ENCODE results near the gene MN1. TPM values are rescaled to one million over a fixed set of nuclear protein-coding genes. Genes with fewer than 3 reads are reported as not detected.

The MN1 gene
- total and polyA plus RNA-seq, 2 of the 8 experiments (the other 6 are each of a cell fraction or from before 2014, with no cell fraction given), result 3.1 to 4.9 TPM

GRCh38 chr22:27848005-27848404, 46.4 kb upstream of the MN1 start:
- Histone ChIP-seq H3K14ac (ENCODE audit: insufficient read length) (no peak overlapping the region), H3K9me3 (ENCODE audit: insufficient read depth in 2 of 2, low read depth in 1 of 2, low read length in 1 of 2) (no peaks in the 10 kb centered on the region), H4K91ac (replicated peaks; ENCODE audit: insufficient read length, low read length) (no peak overlapping the region), H4K20me1 (replicated peaks in 1 of 2; ENCODE audit: control insufficient read depth in 1 of 2, insufficient read depth in 2 of 2, low read length in 2 of 2) (peaks cover 0 to 1% of the 10 kb centered on the region in 2 experiments), H2BK15ac (ENCODE audit: low read length) (no peak overlapping the region), H3K9ac (replicated peaks in 1 of 4; ENCODE audit: extremely low read depth in 1 of 4, low read depth in 3 of 4, low read length in 3 of 4) (no peak overlapping the region), H3K79me1 (ENCODE audit: low read depth, low read length) (no peaks in the 10 kb centered on the region; the same call in 1 of the 2 replicates), H3K4me2 (ENCODE audit: insufficient read depth in 1 of 2, low read depth in 2 of 2, low read length in 2 of 2) (no peak overlapping the region), H3K36me3 (ENCODE audit: control insufficient read depth in 2 of 4, insufficient read depth in 4 of 4, low read length in 3 of 4) (peaks cover 0 to 35% (median 5%) of the 10 kb centered on the region in 4 experiments; a peak in 5 of 8 replicates), H3K4me3 (ENCODE audit: extremely low read depth in 1 of 4, insufficient read depth in 2 of 4, low read depth in 3 of 4, low read length in 4 of 4) (no peak overlapping the region), H3K79me2 (ENCODE audit: control insufficient read depth in 1 of 2, insufficient read depth in 2 of 2, low read length in 2 of 2) (no peaks in the 10 kb centered on the region), H2BK5ac (ENCODE audit: low read depth, low read length) (no peak overlapping the region), H3K23ac (ENCODE audit: insufficient read length) (no peak overlapping the region), H4K8ac (ENCODE audit: extremely low read depth, insufficient read depth, low read length) (no peak overlapping the region), H3K27me3 (replicated peaks in 1 of 4; ENCODE audit: control insufficient read depth in 3 of 4, extremely low read depth in 1 of 4, insufficient read depth in 3 of 4, low read length in 3 of 4) (no peaks in the 10 kb centered on the region), H4K5ac (ENCODE audit: insufficient read length, low read depth, low read length) (no peak overlapping the region), H3K4ac (replicated peaks; ENCODE audit: insufficient read length, low read depth, low read length) (no peak overlapping the region), H3K4me1 (replicated peaks in 1 of 4; ENCODE audit: control insufficient read depth in 3 of 4, insufficient read depth in 4 of 4, low read length in 3 of 4) (peaks cover 7 to 30% (median 20%) of the 10 kb centered on the region in 4 experiments), H3K56ac (replicated peaks; ENCODE audit: insufficient read length, low read depth, low read length) (no peak overlapping the region), H2AFZ (ENCODE audit: low read length) (no peak overlapping the region), H2BK120ac (replicated peaks; ENCODE audit: low read depth, low read length) (no peak overlapping the region), H2BK20ac (ENCODE audit: low read length) (no peak overlapping the region), H2BK12ac (ENCODE audit: low read depth, low read length) (no peak overlapping the region), H3K27ac (ENCODE audit: low read depth, low read length) (no peak overlapping the region), H3K18ac (ENCODE audit: extremely low read depth, low read length) (no peak overlapping the region), H3K23me2 (ENCODE audit: low read depth, low read length) (no peaks in the 10 kb centered on the region; the same call in 1 of the 2 replicates), H2AK5ac (ENCODE audit: low read depth, low read length) (no peak overlapping the region)
- TF ChIP-seq BACH1 (IDR thresholded peaks at IDR 0.05; ENCODE audit: low read length) (no peak), BRCA1 (IDR thresholded peaks at IDR 0.05; ENCODE audit: low read depth, low read length) (no peak), KDM1A (IDR thresholded peaks at IDR 0.05; ENCODE audit: borderline replicate concordance, low read length) (no peak), CTCF (IDR thresholded peaks at IDR 0.05; ENCODE audit: control extremely low read depth in 1 of 3, insufficient read depth in 1 of 3, low read depth in 1 of 3, low read length in 3 of 3) (no peak), KDM4A (IDR thresholded peaks at IDR 0.05; ENCODE audit: low read depth, low read length, severe bottlenecking) (no peak)
- CTCF ChIA-PET (ENCODE audit: partially characterized antibody), result no interaction called here
- FAIRE-seq (no peak), DNase-seq (ENCODE audit: low read depth in 1 of 2, low spot score in 2 of 2) (no peak)
- POLR2A ChIA-PET (ENCODE audit: partially characterized antibody), result no interaction called here
- WGBS, 2 experiments (ENCODE audit: extremely low coverage in 1 of 2, insufficient coverage in 1 of 2, insufficient read length in 1 of 2, insufficient replicate concordance in 2 of 2, low coverage in 1 of 2, low lambda C conversion rate in 2 of 2, missing lambda C conversion rate in 1 of 2), result 86% methylated on average over 1 of the region's 1 CpG; no CpG with 5 or more reads in 1 of the 2 experiments
